GM12872 (cell line): Measurements from ENCODE around the gene GTF2F2.

Source experiments
- TF ChIP-seq, protein P1 (sequence below): IDR thresholded peaks from 3 replicates; pipeline ENCODE4 v1.5.1; 2011; ENCODE audit warnings: low read depth, mild to moderate bottlenecking, low read length, moderate library complexity; ENCODE audit not compliant: insufficient read depth

GTF2F2 gene

DNA sequence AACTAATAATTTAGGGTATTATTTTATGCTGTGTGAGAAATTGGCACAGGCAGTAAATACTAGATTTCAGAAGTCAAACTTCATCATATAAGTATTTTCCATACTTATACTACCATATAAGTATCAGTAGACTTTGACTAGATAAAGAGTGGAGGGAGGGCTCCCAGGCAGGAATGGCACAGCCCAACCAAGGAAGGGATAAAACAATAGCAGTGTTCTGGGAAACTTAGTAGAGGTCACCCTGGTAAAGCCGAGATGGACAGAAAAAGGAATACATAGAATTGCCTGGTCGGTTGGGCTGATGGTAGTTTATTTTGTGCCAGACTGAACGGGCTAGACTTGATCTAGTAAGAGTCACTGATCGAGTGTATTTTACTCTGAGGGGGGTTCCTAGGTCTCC, 100.1 kb downstream of the GTF2F2 start:
- TF ChIP-seq, protein P1, sequence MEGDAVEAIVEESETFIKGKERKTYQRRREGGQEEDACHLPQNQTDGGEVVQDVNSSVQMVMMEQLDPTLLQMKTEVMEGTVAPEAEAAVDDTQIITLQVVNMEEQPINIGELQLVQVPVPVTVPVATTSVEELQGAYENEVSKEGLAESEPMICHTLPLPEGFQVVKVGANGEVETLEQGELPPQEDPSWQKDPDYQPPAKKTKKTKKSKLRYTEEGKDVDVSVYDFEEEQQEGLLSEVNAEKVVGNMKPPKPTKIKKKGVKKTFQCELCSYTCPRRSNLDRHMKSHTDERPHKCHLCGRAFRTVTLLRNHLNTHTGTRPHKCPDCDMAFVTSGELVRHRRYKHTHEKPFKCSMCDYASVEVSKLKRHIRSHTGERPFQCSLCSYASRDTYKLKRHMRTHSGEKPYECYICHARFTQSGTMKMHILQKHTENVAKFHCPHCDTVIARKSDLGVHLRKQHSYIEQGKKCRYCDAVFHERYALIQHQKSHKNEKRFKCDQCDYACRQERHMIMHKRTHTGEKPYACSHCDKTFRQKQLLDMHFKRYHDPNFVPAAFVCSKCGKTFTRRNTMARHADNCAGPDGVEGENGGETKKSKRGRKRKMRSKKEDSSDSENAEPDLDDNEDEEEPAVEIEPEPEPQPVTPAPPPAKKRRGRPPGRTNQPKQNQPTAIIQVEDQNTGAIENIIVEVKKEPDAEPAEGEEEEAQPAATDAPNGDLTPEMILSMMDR = no peak

DNA sequence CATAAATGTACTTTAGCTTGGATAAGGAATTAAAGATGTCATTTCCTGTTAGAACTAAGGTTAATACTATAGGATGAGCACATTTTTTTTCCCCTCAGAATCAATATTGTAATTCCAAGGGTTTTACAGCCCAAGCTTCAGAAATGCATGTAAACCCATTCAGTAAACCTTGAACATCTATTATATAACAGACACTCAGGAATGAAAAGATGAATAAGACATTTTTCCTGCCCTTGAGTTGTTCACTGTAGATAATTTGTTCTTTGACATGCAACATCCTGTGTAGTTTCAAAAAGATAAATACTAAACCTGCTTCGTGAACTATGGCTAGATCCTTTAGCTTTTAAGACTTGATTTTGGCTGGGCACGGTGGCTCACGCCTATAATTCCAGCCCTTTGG, 102.2 kb downstream of the GTF2F2 start:
- TF ChIP-seq, protein P1 = no peak

DNA sequence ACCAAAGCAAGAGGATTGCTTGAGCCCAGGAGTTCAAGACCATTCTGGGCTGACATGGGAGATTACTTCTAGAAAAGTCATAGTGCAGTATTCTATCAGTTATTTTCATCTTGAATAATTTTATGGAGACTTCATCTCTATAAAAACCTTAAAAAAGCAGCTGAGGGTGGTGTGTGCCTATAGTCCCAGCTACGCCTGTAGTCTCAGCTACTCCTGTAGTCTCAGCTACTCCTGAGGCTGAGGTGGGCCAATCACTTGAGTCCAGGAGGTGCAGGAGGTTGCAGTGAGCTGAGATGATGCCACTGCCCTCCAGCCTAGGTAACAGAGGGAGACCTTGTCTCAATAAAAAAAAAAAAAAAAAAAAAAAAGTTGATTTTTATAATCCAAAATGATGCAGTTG, 102.6 kb downstream of the GTF2F2 start:
- TF ChIP-seq, protein P1 = no peak

DNA sequence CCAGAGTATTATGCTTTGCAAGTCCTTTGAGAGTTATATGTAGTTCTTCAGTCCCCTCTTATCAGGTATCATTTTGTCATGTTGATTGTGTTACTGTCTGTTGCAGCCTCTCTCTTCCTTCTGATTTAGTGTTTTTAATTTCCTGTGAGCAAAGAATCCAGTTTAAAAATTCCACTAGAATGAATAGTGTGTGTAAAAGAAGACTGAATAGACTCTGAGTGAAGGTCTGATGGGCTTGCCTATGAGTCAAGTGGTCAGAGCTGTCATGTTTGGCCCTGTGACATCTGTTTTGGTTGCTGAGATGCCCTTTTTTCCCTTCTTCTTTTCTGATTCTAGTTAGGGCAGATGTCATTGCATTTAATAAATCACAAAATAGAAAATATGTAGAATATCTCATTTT, 103.9 kb downstream of the GTF2F2 start:
- TF ChIP-seq, protein P1 = no peak

DNA sequence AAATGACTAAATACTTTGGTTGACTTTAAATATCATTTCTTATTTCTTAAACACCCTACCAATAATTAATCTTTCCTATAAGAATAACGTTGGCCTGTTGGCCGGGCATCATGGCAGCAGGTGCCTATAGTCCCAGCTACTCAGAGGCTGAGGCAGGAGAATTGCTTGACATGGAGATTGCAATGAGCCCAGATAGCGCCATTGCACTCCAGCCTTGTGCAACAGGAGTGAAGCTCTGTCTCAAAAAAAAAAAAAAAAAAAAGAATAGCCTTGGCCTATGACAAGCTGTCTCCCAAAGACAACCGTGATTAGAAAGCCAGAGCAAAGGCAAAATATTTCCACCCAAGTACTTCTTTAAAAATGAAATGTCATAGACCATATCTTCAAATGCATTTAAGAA, 105.1 kb downstream of the GTF2F2 start:
- TF ChIP-seq, protein P1 = no peak

DNA sequence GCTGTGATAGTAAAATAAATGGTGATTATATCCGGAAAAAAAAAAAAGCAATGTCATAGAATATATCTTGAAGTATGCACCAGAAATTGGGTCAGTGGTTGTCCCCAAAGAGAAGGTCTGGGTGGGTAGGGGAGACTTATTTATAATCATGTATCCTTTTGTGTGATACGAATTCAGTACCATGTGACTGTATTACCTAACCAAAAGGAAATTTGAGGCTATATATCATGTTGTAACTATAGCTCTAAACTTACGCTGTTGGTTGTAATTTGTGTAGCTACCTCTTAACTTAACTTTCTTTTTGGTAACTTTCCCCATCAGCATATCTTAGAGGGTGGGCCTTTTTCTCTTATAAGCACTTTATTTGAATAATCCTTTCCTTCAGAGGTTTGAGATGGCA, 105.7 kb downstream of the GTF2F2 start:
- TF ChIP-seq, protein P1 = no peak

DNA sequence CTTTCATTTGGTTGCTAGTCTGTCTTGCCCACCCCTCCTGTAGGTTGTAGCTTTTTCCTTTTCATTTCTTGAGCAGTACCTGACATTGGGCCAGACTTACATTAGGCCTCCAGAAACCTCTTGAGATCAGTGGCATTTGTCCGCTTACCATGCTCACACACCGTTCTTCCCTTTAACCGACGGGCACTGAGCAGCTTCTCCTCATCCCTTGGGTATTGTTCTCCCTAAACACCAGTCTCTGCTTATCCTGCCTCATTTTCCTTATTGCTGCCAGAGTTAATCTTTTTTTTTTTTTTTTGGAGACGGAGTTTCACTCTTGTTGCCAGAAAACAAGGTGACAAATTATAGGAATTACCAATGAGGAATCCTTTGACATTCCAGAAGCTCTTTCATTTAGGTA, 107.7 kb downstream of the GTF2F2 start:
- TF ChIP-seq, protein P1 = no peak

DNA sequence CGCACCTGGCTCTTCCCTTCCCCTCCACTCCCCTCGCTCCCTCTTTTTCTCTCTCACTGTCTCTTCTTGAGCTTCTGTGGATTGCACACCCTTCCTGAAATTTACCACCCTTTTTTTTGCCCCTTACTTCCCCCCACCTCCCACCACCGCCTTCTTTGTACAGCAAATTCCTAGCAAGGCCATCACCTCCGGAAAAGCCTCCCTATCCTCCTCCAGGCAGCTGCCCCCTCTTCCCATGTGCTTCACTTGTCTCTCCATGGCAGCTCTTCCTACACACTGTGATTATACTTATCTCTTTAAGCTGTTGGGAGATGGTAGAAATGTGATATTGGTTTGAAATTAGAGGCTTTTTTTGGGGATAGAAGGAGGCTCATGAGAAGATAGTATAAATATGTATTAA, 108.9 kb downstream of the GTF2F2 start:
- TF ChIP-seq, protein P1 = no peak
